Mesothelial cell of epicardium (in vitro differentiated cells): Measurements from ENCODE around the gene VAMP2. TPM values are rescaled to one million over a fixed set of nuclear protein-coding genes. Genes with fewer than 3 reads are reported as not detected.

Experiments
- DNase-seq, 2 experiments: peaks; one replicate each; pipeline ENCODE4 v3.0.0; 2021; ENCODE audit warnings: low spot score in 2 of 2; ENCODE audit not compliant: unreplicated experiment in 2 of 2
- H3K27ac Mint-ChIP-seq: 2 replicates; pipeline ENCODE4 v1.8.0; 2021; ENCODE audit warnings: mixed read lengths
- H3K27me3 Mint-ChIP-seq: 2 replicates; pipeline ENCODE4 v1.8.0; 2021; ENCODE audit warnings: low read depth, mixed read lengths
- H3K36me3 Mint-ChIP-seq: 2 replicates; pipeline ENCODE4 v1.8.0; 2021; ENCODE audit warnings: mixed read lengths
- H3K4me1 Mint-ChIP-seq: 2 replicates; pipeline ENCODE4 v1.8.0; 2021; ENCODE audit warnings: mixed read lengths
- H3K4me3 Mint-ChIP-seq: 2 replicates; pipeline ENCODE4 v1.8.0; 2021; ENCODE audit warnings: mild to moderate bottlenecking, moderate library complexity, mixed read lengths
- H3K9me3 Mint-ChIP-seq: 2 replicates; pipeline ENCODE4 v1.8.0; 2021; ENCODE audit warnings: mixed read lengths
- CTCF ChIP-seq: fragments of 200-600 bp; sonication (generic); IDR thresholded peaks from one replicate; pipeline ENCODE4 v1.5.0; 2021; ENCODE audit warnings: antibody characterized with exemption; ENCODE audit not compliant: unreplicated experiment
- microRNA-seq: library from miRNA; unstranded; fragments of <30 nt; microRNA quantifications from one replicate; pipeline ENCODE4 v1.2.0, GENCODE V29; 2021; ENCODE audit warnings: inconsistent platforms, mixed read lengths
- total RNA-seq: library from RNA; stranded (reverse); gene quantifications from 3 replicates; pipeline ENCODE4 v1.2.1, GENCODE V29; 2021

VAMP2 gene
- total RNA-seq, 1 donor from 2014 or later, result 54.8 TPM

GRCh38 chr17:8109661-8110455 is 52.9 kb downstream of the VAMP2 start:
- Mint-ChIP-seq H3K27me3 (peaks cover 72% of the 10 kb centered on the region), H3K9me3 (no peaks in the 10 kb centered on the region), H3K4me3 (peak overlapping the region; percentile 55), H3K4me1 (no peaks in the 10 kb centered on the region), H3K36me3 (no peaks in the 10 kb centered on the region), H3K27ac (no peak overlapping the region)
- peak; percentile 94 for TF ChIP-seq CTCF
- DNase-seq, result peak; percentile 59 to 83

Small RNA genes within 50 kb of the gene (microRNA-seq; reads per million reads assigned to microRNA genes)
- gene MIR4521, result 10.6 reads per million, percentile 33 among the genes with 10 or more reads in this experiment
- not detected for gene MIR6883

Other genes with a start within 250 kb of the VAMP2 start
- 3.0 to 3.4 TPM (median 3.1 TPM) in 3 replicates for gene RNF227, start 246.7 kb downstream of the VAMP2 start, total RNA-seq
- 18.4 to 18.8 TPM (median 18.5 TPM) in 3 replicates for gene KCNAB3, start 233.1 kb downstream of the VAMP2 start, total RNA-seq
- 98.7 to 119 TPM (median 111 TPM) in 3 replicates for gene TRAPPC1, start 231.0 kb downstream of the VAMP2 start, total RNA-seq
- gene CNTROB, start 230.7 kb downstream of the VAMP2 start, total RNA-seq, result 49.4 to 51.5 TPM (median 50.0 TPM) in 3 replicates
- gene GUCY2D, start 160.3 kb downstream of the VAMP2 start, total RNA-seq, result 0.34 to 0.75 TPM (median 0.69 TPM) in 3 replicates
- 0.09 TPM in 1 of 3 replicates, not detected in the others for gene ALOX15B, start 123.9 kb downstream of the VAMP2 start, total RNA-seq
- gene ALOX12B, start 75.2 kb downstream of the VAMP2 start, total RNA-seq, result 0.70 TPM in 1 of 3 replicates, not detected in the others
- 0.09 to 0.13 TPM in 2 of 3 replicates, not detected in the other for gene ALOXE3, start 44.4 kb downstream of the VAMP2 start, total RNA-seq
- gene HES7, start 38.8 kb downstream of the VAMP2 start, total RNA-seq, result 0.45 to 0.75 TPM (median 0.66 TPM) in 3 replicates
- 55.2 to 70.2 TPM (median 58.0 TPM) in 3 replicates for gene PER1, start 10.5 kb downstream of the VAMP2 start, total RNA-seq
- 22.0 to 23.2 TPM (median 22.6 TPM) in 3 replicates for gene TMEM107, start 13.4 kb upstream of the VAMP2 start, total RNA-seq
- gene BORCS6, start 27.2 kb upstream of the VAMP2 start, total RNA-seq, result 2.7 to 3.1 TPM (median 3.0 TPM) in 3 replicates
- 33.1 to 37.4 TPM (median 37.3 TPM) in 3 replicates for gene AURKB, start 47.6 kb upstream of the VAMP2 start, total RNA-seq
- gene CTC1, start 85.1 kb upstream of the VAMP2 start, total RNA-seq, result 45.1 to 52.9 TPM (median 50.6 TPM) in 3 replicates
- gene PFAS, start 86.3 kb upstream of the VAMP2 start, total RNA-seq, result 104 to 111 TPM (median 105 TPM) in 3 replicates
- gene RANGRF, start 125.7 kb upstream of the VAMP2 start, total RNA-seq, result 25.1 to 26.4 TPM (median 25.7 TPM) in 3 replicates
- 8.8 to 9.2 TPM (median 9.1 TPM) in 3 replicates for gene SLC25A35, start 132.5 kb upstream of the VAMP2 start, total RNA-seq
- gene ARHGEF15, start 147.3 kb upstream of the VAMP2 start, total RNA-seq, result 0.20 TPM in 1 of 3 replicates, not detected in the others
- not detected in 3 replicates for gene ODF4, start 176.9 kb upstream of the VAMP2 start, total RNA-seq
- 1,879 to 1,981 TPM (median 1,947 TPM) in 3 replicates for gene RPL26, start 220.2 kb upstream of the VAMP2 start, total RNA-seq
- not detected in 3 replicates for gene RNF222, start 234.9 kb upstream of the VAMP2 start, total RNA-seq